GM21825 (cell line): ENCODE results near the gene MSLN.
"Not testable (repeated sequence)": the region's sequence is repeated elsewhere in the genome, so short reads cannot be mapped to it uniquely, and the experiment has no call there.

ENCODE experiments used
- ATAC-seq: cut with Tn5 transposase; IDR thresholded peaks from one replicate; pipeline ENCODE4 v1.9.1; 2021; ENCODE audit warnings: mild to moderate bottlenecking, moderate library complexity; ENCODE audit not compliant: unreplicated experiment

The MSLN gene

GRCh38 chr16:734208-734980 is 26.1 kb upstream of the MSLN start:
- no peak for ATAC-seq

- ATAC-seq, result no peak
These were observed 25.3 kb upstream of the MSLN start for GRCh38 chr16:734981-735881.

DNA sequence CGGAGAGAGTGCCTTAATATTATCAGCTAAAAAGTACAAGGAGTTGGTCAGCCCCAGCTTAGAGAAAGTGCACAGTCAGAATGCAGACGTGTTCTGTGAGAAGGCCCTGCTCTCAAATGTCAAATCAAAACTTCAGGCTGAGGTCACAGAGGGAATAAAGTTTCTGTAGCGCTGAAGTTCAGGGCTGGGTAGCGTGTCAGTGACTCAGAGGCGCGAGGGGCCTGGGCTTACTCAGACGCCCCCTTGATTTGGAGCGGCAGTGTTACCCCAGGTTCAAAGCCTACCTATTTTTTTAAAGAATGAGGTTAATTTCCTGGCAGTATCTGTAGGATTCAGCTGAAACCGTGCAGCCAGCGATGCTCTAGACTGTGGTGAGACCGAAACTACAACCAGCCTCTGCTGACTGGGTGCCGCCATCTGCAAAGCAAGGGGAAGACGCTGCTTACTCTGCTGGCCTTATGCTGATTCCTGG is 24.5 kb upstream of the MSLN start:
- no peak for ATAC-seq

GRCh38 chr16:736936-737481 is 23.5 kb upstream of the MSLN start:
- no peak for ATAC-seq

DNA sequence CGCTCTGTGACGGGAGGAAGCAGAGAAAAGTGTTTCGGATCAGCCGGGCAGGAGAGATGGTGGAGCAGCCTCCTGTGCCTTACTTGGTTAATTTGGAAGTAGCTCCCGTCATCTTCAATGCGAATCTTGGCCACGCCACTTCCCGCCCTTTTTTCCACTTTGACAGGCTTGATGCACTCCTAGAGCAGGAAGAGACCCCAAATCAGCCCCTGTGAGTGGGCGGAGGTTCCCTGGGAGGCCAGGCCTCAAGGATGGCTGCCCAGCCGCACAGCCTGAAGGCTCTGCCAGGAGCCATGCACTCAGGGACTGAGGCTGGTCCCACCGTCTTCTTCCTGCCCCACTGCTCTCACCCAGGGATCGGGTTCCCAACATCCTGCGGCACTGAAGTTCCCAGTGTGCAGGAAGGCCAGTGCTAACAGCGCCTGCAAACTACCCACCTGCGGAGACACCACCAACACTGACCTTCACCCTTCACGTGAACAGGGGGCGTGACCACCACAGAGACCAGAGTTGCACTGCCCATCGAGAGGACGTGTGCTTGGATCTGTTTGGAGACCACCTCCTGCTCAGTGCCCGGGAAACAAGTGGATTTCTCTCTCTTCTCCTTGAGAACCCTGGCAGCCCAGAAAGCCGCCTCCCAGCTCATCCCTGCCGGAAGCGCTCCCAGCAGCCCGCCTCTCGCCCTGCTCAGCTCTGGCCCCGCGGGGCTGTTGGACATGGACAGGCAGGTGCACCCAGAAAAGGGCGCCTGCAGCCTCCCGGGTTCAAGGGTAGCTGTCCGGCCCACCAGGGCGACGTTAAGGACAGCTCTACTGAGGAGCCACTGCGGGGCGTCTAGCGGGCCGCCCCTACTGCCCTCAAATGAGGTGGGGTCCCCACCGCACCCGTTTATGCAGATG is 20.7 kb upstream of the MSLN start:
- no peak for ATAC-seq

DNA sequence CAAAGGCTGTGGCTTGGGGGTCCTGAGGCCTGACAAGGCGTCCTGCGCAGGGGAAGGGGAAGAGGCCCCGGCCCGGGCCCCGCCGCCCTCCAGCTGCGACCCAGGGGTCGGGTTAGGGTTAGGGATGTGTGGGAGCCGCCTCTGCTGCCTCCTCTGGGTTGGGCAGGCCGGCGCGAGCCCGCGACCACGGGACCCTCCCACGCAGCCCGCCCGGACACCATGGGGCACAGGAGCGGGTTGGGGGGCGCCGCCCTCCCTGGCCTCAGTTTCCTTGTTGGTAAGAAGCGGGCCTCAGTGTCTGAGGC is 20.1 kb upstream of the MSLN start:
- ATAC-seq, result no peak

DNA sequence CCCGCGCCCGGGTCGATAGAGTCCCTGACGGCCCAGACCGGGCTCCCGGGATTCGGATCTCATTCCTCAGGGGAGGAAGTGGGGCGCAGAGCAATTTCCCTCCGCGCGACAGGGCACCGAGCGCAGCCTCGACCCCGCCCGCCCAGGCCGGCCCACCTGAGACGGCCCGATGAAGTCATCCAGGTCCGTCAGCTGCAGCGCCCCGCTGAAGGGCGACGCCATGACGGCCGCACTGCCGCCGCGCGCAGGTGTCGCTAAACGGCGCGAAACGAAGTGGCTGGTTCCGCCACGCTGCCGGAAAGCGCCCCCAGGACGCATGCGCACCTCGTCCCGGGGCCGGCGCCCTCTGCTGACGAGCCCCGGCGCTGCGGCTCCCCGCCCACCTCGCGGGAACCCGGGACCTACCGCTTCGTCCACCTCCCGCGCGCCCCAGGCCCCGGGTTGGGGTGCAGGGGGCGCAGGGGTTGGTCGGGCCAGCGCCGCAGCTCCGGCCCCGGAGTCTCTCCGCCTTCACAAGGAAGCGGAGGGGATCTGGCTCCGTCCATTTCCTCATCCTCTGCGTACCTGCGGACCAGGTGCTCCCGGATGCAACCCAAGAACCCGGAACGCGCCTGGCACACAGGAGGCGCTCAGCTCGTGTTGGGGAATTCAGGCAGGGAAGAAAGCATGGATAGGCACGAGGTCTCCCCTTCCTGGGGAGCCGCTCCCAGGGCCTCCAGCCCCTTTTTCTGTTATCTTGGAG is 19.6 kb upstream of the MSLN start, which contains the start of gene CIAO3:
Gene CIAO3 (minus strand): TSS at position 234 of the 742 bp plus-strand sequence. CDS start 12 bp downstream, at position 222.
- ATAC-seq, result peak; percentile 69

DNA sequence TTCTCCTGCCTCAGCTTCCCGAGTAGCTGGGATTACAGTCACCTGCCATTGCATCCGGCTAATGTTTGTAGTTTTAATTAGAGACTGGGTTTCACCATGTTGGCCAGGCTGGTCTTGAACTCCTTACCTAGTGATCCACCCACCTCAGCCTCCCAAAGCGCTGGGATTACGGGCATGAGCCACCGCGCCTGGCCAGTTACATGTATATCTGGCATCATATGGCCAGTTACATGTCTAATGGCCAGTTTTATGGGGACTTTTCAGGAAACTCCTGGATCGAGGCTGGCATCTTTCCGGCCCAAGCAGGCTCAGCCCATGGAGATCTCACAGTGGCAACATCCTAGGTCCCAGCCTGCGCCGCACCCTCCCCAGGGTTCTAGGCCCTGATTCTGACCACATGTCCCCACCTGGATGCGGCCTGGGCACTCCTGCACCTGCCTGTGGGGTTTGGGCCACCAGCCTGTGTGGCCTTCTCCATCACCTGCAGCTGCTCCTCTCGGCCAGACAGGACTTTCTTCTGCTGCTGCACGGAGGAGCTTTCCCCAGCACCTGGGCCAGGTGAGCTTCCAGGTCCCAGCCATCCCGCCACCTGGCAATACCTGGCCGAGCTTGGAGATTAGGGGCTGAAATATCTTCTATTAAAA is 18.4 kb upstream of the MSLN start:
- no peak for ATAC-seq

- ATAC-seq, result not testable (repeated sequence)
These were observed 17.6 kb upstream of the MSLN start for GRCh38 chr16:742894-743293.

- ATAC-seq, result no peak
These were observed 16.6 kb upstream of the MSLN start for GRCh38 chr16:743794-744500.

GRCh38 chr16:745739-746138 is 14.8 kb upstream of the MSLN start:
- ATAC-seq, result no peak

GRCh38 chr16:746637-747036 is 13.9 kb upstream of the MSLN start:
- ATAC-seq, result no peak

DNA sequence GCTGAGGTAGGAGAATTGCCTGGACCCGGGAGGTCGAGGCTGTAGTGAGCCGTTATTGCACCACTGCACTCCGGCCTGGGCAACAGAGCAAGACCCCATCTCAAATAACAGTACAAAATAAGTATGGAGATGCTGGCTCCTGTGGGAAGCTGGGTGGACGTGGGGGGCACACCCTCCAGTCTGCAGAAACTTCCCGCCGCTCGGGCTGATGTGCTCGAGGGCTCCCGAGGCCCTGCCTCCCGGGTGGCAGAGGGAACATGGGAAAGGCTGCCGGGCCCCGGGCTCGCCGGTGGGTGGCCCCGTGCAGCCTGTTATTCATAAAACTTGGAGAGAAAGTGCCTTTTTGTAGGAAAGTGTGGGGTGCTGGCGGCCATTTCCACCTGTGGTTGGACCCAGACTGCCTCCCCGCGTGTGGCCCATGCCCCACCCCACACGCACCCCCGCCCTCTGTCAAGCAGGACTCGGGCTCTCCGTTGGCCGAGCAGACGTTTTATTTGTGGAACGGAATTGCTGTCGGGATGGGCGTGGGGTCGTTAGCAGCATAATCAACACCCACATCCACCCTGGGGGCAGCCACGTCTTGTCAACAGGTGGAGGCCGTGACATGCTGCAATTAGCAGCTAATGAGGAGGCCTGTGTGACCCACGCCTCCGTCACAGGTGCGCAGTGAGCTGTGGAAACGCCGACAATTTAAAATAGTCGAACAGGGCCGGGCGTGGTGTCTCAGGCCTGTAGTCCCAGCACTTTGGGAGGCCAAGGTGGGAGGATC is 12.4 kb upstream of the MSLN start:
- ATAC-seq, result no peak

GRCh38 chr16:749010-749409 is 11.5 kb upstream of the MSLN start:
- no peak for ATAC-seq

- no peak for ATAC-seq
These were observed 10.0 kb upstream of the MSLN start for GRCh38 chr16:750485-750884.

DNA sequence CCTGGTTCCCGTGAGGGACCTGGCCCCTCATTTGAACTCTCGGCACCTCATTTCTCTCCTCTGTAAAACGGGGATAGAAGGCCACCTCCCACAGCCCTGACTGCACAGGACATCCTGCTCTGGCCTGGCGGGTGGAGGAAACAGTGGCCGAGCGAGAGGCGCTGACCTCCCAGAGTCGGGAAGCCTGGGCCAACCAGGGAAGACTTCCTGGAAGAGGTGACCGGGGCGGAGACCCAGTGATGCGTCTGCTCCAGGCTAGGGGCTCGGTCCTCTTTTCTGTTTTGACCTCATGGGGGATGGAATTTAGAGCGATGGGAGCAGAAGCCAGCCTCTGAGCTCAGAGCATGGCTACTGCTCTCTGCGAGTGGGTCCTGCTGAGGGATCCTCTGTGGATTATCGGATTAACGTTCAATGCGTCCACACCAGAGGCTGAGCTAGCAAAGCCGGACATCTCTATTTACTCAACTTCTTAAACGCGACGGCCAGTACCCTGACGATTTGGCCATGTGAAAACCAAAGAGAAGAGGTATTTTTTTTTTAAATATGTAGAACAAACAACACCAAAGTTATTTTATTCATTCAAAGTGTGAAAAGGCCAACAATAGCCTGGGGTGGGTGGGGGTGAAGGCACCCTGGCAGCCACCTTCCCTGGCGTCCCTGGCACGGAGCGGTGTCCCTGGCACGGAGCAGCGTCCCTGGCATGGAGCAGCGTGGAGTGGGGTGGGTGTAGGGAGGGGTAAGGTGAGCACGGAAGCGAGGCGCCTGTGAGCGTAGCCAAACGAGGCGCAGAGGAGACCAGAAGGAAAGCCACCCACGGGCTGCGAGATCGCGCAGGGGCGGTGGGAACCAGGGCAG is 9.2 kb upstream of the MSLN start:
- ATAC-seq, result no peak

DNA sequence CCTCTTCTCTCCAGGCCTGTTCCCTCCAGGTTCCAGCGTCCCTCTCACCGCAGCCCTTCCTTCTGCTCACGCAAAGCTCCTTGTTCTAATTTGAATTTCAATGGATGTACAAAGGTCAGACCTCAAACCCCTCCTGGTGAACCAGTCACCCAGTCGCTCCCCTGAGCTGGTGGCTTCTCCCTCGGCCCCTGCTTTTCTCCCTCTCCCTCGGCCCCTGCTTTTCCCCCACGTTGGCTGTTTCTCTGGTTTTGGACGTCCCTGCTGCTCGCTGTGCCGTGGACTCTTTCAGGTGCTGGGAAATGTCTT is 8.6 kb upstream of the MSLN start:
- ATAC-seq, result no peak
